Loucy (cell line): ENCODE results near the gene PPIA.

Experiments
- EZH2phosphoT487 ChIP-seq: fragments of 200-600 bp; IDR thresholded peaks from 2 replicates; pipeline ENCODE4 v1.6.1; 2018; ENCODE audit warnings: antibody characterized with exemption, mild to moderate bottlenecking, moderate library complexity, borderline replicate concordance
- TF ChIP-seq, protein P1 (sequence below): fragments of 200-600 bp; sonication (generic); conservative IDR thresholded peaks from 2 replicates; pipeline ENCODE4 v1.5.1; 2014; ENCODE audit warnings: mild to moderate bottlenecking, antibody characterized with exemption, low read length

DNA sequence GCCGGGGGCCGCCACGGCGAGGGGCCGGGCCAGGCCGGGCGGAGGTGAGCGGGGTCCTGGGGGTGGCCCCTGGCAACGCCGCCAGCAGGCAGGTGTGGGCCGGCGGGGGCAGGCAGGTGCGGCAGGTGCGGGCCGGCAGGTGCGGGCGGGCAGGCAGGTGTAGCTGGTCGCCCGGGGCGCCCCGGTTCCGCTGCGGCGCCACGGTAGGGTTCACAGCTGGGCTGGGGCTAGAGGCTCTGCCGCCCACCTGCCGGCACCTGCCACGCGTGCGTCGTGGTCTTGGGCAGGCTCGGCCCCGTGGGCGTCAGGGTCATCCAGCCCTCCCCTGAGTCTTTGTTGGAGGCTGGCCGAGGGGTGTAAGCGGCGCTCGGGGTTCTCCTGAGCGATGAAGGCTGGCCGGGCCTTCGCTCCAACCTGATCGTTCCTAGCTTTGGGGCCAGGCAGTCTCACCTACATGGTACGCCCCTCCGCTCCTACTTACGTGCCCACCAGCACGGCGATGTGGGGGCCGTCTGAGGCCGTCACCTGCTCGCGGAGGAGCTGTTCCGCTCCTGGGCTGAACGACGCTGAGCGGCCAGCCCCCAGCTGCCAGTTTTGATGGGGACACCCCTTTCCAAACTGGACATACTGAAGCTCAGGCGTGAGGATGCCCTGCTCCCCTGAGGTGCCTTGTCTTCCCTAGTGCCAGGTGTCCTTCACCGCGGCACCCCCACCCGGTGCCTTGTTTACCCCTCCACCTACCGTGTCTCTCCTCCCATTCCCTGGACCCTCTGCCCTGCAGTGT lies 47.3 kb upstream of the PPIA start:
- TF ChIP-seq, protein P1, sequence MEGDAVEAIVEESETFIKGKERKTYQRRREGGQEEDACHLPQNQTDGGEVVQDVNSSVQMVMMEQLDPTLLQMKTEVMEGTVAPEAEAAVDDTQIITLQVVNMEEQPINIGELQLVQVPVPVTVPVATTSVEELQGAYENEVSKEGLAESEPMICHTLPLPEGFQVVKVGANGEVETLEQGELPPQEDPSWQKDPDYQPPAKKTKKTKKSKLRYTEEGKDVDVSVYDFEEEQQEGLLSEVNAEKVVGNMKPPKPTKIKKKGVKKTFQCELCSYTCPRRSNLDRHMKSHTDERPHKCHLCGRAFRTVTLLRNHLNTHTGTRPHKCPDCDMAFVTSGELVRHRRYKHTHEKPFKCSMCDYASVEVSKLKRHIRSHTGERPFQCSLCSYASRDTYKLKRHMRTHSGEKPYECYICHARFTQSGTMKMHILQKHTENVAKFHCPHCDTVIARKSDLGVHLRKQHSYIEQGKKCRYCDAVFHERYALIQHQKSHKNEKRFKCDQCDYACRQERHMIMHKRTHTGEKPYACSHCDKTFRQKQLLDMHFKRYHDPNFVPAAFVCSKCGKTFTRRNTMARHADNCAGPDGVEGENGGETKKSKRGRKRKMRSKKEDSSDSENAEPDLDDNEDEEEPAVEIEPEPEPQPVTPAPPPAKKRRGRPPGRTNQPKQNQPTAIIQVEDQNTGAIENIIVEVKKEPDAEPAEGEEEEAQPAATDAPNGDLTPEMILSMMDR, result no peak
- no peak for TF ChIP-seq EZH2phosphoT487
